Measurements from ENCODE around the gene DCTPP1.
A peak's percentile ranks its signal among the peaks of the same experiment; 100 is the strongest.

The DCTPP1 gene

DNA sequence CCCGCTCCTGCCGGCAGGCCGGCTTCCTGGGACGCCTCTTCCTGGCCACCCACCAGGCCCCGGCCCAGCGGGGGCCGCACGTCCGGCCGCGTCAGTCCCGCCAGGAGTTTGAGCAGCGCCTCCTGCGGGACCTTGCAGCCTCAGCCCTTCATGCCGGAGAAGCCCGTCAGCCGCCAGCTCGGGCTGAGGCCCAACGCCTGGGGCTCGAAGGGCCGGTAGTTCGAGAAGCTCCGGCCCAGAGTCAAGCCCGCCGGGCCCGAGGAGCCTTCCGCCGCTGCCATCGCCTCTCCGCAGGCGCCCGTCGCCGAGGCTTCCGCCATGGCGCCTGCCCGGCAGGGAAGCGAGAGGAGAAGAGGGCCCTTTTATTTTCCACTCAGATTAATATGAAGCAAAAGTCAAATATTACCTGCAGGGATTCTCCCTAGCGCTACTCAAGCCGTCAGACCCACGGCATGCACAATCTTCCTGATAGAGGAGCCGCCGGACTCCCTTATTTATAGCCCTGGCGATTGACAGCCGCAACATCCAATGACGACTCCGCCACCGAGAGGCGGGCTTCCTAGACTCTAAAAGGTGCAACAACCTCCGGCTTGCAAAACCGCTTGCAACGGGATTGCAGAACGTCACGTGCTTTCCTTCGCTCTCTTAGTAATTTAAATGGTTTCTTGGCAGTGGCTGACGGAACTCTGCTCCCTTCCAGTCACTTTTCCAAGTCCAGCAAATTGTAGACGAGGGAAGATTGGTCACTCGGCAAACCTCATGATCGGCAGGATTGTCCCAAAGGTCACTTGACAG is 15.8 kb upstream of the DCTPP1 start, which contains the start of gene SEPHS2:
TSS of gene SEPHS2 (minus strand) at position 467 of the 795 bp plus-strand sequence. CDS start at position 320, 147 bp downstream.
- Histone ChIP-seq H3K4me3 (ENCODE audit: low read length) (peak within 1 kb of the TSS; percentile 81), H3K9ac (ENCODE audit: low read depth, low read length) (peak within 1 kb of the TSS; percentile 81), H3K27me3 (ENCODE audit: insufficient read depth, low read length) (no peaks in the 10 kb centered on the region), H3K36me3 (ENCODE audit: insufficient read depth, low read depth, low read length) (peaks cover 6% of the 10 kb centered on the region; the same call in 1 of the 2 replicates), H3K9me3 (ENCODE audit: insufficient read depth, low read depth, low read length) (no peaks in the 10 kb centered on the region), H3K27ac (ENCODE audit: low read length) (no peak within 1 kb of the TSS), H3K4me1 (ENCODE audit: insufficient read depth, low read length) (0 out of 2 replicates have a peak, but pooled peaks cover 3% of the 10 kb centered on the region)

DNA sequence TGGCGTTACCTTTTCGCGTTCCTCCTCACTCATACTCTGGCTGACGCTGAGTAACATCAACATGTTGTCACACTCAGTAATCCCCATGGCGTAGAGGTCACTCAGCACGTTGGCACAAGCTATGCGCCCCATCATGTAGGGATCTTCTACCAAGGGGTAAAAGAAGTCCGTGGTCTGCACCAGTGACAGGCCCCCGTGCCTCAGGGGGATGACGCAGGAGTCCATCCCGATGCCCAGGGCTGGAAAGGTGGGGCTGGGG is 15.2 kb upstream of the DCTPP1 start:
- Histone ChIP-seq H3K36me3 (ENCODE audit: insufficient read depth, low read depth, low read length) (peaks cover 6% of the 10 kb centered on the region; the same call in 1 of the 2 replicates), H3K27me3 (ENCODE audit: insufficient read depth, low read length) (no peaks in the 10 kb centered on the region), H3K27ac (ENCODE audit: low read length) (no peak overlapping the region), H3K9me3 (ENCODE audit: insufficient read depth, low read depth, low read length) (no peaks in the 10 kb centered on the region), H3K4me1 (ENCODE audit: insufficient read depth, low read length) (0 out of 2 replicates have a peak, but pooled peaks cover 3% of the 10 kb centered on the region), H3K9ac (ENCODE audit: low read depth, low read length) (peak overlapping the region; percentile 81; the same call in 1 of the 2 replicates), H3K4me3 (ENCODE audit: low read length) (peak overlapping the region; percentile 81)

GRCh38 chr16:30444231-30445148 is 14.7 kb upstream of the DCTPP1 start:
- peak overlapping the region; percentile 81; the same call in 1 of the 2 replicates for H3K9ac ChIP-seq (ENCODE audit: low read depth, low read length)
- H3K36me3 ChIP-seq (ENCODE audit: insufficient read depth, low read depth, low read length) = peaks cover 6% of the 10 kb centered on the region; the same call in 1 of the 2 replicates
- no peaks in the 10 kb centered on the region for H3K27me3 ChIP-seq (ENCODE audit: insufficient read depth, low read length)
- H3K9me3 ChIP-seq (ENCODE audit: insufficient read depth, low read depth, low read length) = no peaks in the 10 kb centered on the region
- 0 out of 2 replicates have a peak, but pooled peaks cover 3% of the 10 kb centered on the region for H3K4me1 ChIP-seq (ENCODE audit: insufficient read depth, low read length)
- H3K27ac ChIP-seq (ENCODE audit: low read length) = no peak overlapping the region
- H3K4me3 ChIP-seq (ENCODE audit: low read length) = peak overlapping the region; percentile 81

DNA sequence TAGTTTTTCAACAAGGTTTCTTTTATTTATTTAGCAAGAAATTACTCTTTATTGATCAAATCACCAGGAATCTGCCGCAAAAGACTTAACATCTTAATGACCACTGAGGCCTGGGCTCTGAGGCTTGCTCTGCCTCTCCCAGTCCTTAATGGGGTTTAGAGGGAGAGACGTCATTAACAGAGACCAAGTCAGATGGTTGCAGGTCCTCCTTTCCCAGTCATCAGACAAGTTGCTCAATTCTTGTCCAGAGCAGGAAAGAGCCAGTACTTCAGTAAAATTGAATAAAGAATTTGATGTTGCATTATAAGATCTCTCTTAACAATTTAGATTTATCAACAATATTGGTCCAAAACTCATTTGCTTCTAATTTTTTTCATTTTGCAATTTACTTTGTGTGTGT is 13.8 kb upstream of the DCTPP1 start:
- no peaks in the 10 kb centered on the region for H3K27me3 ChIP-seq (ENCODE audit: insufficient read depth, low read length)
- H3K36me3 ChIP-seq (ENCODE audit: insufficient read depth, low read depth, low read length) = peaks cover 6% of the 10 kb centered on the region; the same call in 1 of the 2 replicates
- no peaks in the 10 kb centered on the region for H3K9me3 ChIP-seq (ENCODE audit: insufficient read depth, low read depth, low read length)
- 0 out of 2 replicates have a peak, but pooled peaks cover 3% of the 10 kb centered on the region for H3K4me1 ChIP-seq (ENCODE audit: insufficient read depth, low read length)
- no peak overlapping the region for H3K9ac ChIP-seq (ENCODE audit: low read depth, low read length)
- no peak overlapping the region for H3K4me3 ChIP-seq (ENCODE audit: low read length)
- no peak overlapping the region for H3K27ac ChIP-seq (ENCODE audit: low read length)

DNA sequence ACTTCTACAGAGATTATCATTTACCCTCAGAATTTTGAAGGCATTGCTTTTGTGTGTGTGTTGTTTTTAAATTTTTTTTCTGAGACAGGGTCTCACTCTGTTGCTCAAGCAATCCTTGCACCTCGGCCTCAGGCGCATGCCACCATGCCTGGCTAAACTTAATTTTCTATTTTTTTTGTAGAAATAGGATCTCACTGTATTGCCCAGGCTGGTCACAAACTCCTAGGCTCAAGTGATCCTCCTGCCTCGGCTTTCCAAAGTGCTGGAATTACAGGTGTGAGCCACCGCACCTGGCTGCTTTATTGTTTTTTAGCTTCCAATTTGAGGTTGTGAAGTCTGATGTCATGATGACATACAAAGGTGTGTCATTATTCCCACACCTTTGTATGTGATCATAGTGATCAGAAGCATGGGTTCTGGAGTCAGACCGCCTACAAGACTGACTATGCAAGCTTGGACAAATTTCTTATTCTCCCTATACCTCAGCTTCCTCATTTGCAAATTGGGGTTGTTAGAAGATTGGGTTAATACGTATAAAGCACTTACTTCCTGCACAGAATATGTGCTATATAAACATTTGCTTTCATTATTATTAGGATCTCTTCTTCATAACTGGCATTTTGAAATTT is 10.0 kb upstream of the DCTPP1 start:
- Histone ChIP-seq H3K36me3 (ENCODE audit: insufficient read depth, low read depth, low read length) (peaks cover 6% of the 10 kb centered on the region; the same call in 1 of the 2 replicates), H3K9ac (ENCODE audit: low read depth, low read length) (no peak overlapping the region), H3K27me3 (ENCODE audit: insufficient read depth, low read length) (no peaks in the 10 kb centered on the region), H3K27ac (ENCODE audit: low read length) (no peak overlapping the region), H3K9me3 (ENCODE audit: insufficient read depth, low read depth, low read length) (no peaks in the 10 kb centered on the region; the same call in 1 of the 2 replicates), H3K4me3 (ENCODE audit: low read length) (no peak overlapping the region), H3K4me1 (ENCODE audit: insufficient read depth, low read length) (0 out of 2 replicates have a peak, but pooled peaks cover 3% of the 10 kb centered on the region)

GRCh38 chr16:30438835-30439234 is 9.0 kb upstream of the DCTPP1 start:
- no peaks in the 10 kb centered on the region for H3K4me1 ChIP-seq (ENCODE audit: insufficient read depth, low read length)
- no peak overlapping the region for H3K9ac ChIP-seq (ENCODE audit: low read depth, low read length)
- H3K27ac ChIP-seq (ENCODE audit: low read length) = no peak overlapping the region
- 0 out of 2 replicates have a peak, but pooled peaks cover 2% of the 10 kb centered on the region for H3K27me3 ChIP-seq (ENCODE audit: insufficient read depth, low read length)
- no peaks in the 10 kb centered on the region; the same call in 1 of the 2 replicates for H3K9me3 ChIP-seq (ENCODE audit: insufficient read depth, low read depth, low read length)
- H3K36me3 ChIP-seq (ENCODE audit: insufficient read depth, low read depth, low read length) = no peaks in the 10 kb centered on the region; the same call in 1 of the 2 replicates
- no peak overlapping the region for H3K4me3 ChIP-seq (ENCODE audit: low read length)

- H3K27me3 ChIP-seq (ENCODE audit: insufficient read depth, low read length) = 0 out of 2 replicates have a peak, but pooled peaks cover 7% of the 10 kb centered on the region
- H3K36me3 ChIP-seq (ENCODE audit: insufficient read depth, low read depth, low read length) = no peaks in the 10 kb centered on the region
- H3K27ac ChIP-seq (ENCODE audit: low read length) = no peak overlapping the region
- H3K9me3 ChIP-seq (ENCODE audit: insufficient read depth, low read depth, low read length) = no peaks in the 10 kb centered on the region; the same call in 1 of the 2 replicates
- no peak overlapping the region for H3K9ac ChIP-seq (ENCODE audit: low read depth, low read length)
- H3K4me1 ChIP-seq (ENCODE audit: insufficient read depth, low read length) = no peaks in the 10 kb centered on the region
- no peak overlapping the region for H3K4me3 ChIP-seq (ENCODE audit: low read length)
Measured at GRCh38 chr16:30437511-30438046, 7.7 kb upstream of the DCTPP1 start.

DNA sequence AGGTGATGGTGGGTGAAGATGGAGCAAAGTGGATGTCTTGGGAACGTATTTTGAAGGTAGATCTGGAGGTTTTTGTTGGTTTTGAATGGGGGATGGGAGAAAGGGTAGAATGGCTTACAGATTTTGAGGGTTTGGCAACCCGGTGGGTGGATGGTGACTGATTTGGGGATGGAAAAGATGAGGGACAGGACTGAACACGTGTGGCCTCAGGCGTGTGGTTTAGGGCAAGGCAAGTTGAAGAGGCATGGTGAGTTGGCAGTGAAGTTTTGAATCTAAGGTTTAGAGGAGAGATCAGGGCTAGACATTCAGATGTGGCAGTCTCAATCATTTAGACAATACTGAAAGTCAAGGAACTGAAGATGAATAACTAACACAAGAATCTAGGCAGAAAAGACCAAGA is 5.0 kb upstream of the DCTPP1 start:
- Histone ChIP-seq H3K27me3 (ENCODE audit: insufficient read depth, low read length) (0 out of 2 replicates have a peak, but pooled peaks cover 7% of the 10 kb centered on the region), H3K4me1 (ENCODE audit: insufficient read depth, low read length) (no peaks in the 10 kb centered on the region; the same call in 1 of the 2 replicates), H3K4me3 (ENCODE audit: low read length) (no peak overlapping the region)

GRCh38 chr16:30430428-30430970 is 669 bp upstream of the DCTPP1 start:
- Histone ChIP-seq H3K36me3 (ENCODE audit: insufficient read depth, low read depth, low read length) (peaks cover 17% of the 10 kb centered on the region), H3K4me1 (ENCODE audit: insufficient read depth, low read length) (no peaks in the 10 kb centered on the region; the same call in 1 of the 2 replicates), H3K4me3 (ENCODE audit: low read length) (peak overlapping the region; percentile 22; the same call in 1 of the 2 replicates), H3K27me3 (ENCODE audit: insufficient read depth, low read length) (0 out of 2 replicates have a peak, but pooled peaks cover 7% of the 10 kb centered on the region), H3K27ac (ENCODE audit: low read length) (no peak overlapping the region), H3K9me3 (ENCODE audit: insufficient read depth, low read depth, low read length) (no peaks in the 10 kb centered on the region; the same call in 1 of the 2 replicates), H3K9ac (ENCODE audit: low read depth, low read length) (peak overlapping the region; percentile 44; the same call in 1 of the 2 replicates)

More for the DNA sequence above, 5.0 kb upstream of the DCTPP1 start:
- H3K9ac ChIP-seq (ENCODE audit: low read depth, low read length) = no peak overlapping the region
- no peak overlapping the region for H3K27ac ChIP-seq (ENCODE audit: low read length)
- H3K9me3 ChIP-seq (ENCODE audit: insufficient read depth, low read depth, low read length) = no peaks in the 10 kb centered on the region; the same call in 1 of the 2 replicates
- no peaks in the 10 kb centered on the region for H3K36me3 ChIP-seq (ENCODE audit: insufficient read depth, low read depth, low read length)

DNA sequence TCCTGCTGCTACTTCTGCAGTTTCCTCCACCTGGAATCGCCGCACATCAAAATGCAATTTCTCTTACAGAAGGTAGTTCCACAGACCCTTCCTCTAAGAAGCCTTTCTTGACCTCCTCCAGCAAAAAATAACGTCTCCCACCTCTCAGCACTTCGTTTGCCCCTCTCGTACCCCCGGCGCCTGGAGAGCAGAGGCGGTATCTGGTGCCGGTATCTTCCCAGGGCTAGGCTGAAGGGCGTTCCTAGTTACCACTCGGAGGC is 482 bp downstream of the DCTPP1 start:
- Histone ChIP-seq H3K9me3 (ENCODE audit: insufficient read depth, low read depth, low read length) (no peaks in the 10 kb centered on the region), H3K27ac (ENCODE audit: low read length) (no peak overlapping the region), H3K4me1 (ENCODE audit: insufficient read depth, low read length) (no peaks in the 10 kb centered on the region; the same call in 1 of the 2 replicates), H3K36me3 (ENCODE audit: insufficient read depth, low read depth, low read length) (peaks cover 24% of the 10 kb centered on the region), H3K4me3 (ENCODE audit: low read length) (peak overlapping the region; percentile 75), H3K27me3 (ENCODE audit: insufficient read depth, low read length) (0 out of 2 replicates have a peak, but pooled peaks cover 7% of the 10 kb centered on the region), H3K9ac (ENCODE audit: low read depth, low read length) (peak overlapping the region; percentile 68; the same call in 1 of the 2 replicates)
